OCI-LY7 (cell line): Measurements from ENCODE around the gene PRAMEF5. TPM values are rescaled to one million over a fixed set of nuclear protein-coding genes. Genes with fewer than 3 reads are reported as not detected.
"Not testable (repeated sequence)": the region's sequence is repeated elsewhere in the genome, so short reads cannot be mapped to it uniquely, and the experiment has no call there.

ENCODE experiments used
- BruUV-seq: library from RNA; stranded (reverse); fragments of 400-500 nt; replicated peaks from 2 replicates; lab custom pipeline; 2021; lab: Mats Ljungman, UMichigan
- CTCF ChIA-PET: fragments of 300-600 bp; sonication (Branson Sonifier 250); formaldehyde crosslinking; loops from one replicate; lab custom pipeline; 2022; ENCODE audit warnings: antibody characterized with exemption; ENCODE audit not compliant: unreplicated experiment; lab: Charles Lee
- POLR2A ChIA-PET: fragments of 300-600 bp; sonication (Branson Sonifier 250); formaldehyde crosslinking; loops from one replicate; lab custom pipeline; 2022; ENCODE audit warnings: antibody characterized with exemption; lab: Charles Lee
- DNase-seq: peaks from one replicate; pipeline ENCODE4 v3.0.0-alpha.2; 2015; ENCODE audit warnings: low spot score
- H2AFZ ChIP-seq: fragments of 200-600 bp; sonication (generic), shearing (Covaris generic); 2 replicates; pipeline ENCODE4 v1.6.1; 2014; ENCODE audit warnings: mild to moderate bottlenecking, antibody characterized with exemption, low read length, moderate library complexity
- H3K27ac ChIP-seq: fragments of 200-600 bp; sonication (generic); 2 replicates; pipeline ENCODE4 v1.5.1; 2014; ENCODE audit warnings: mixed run types, low read depth, mild to moderate bottlenecking, moderate library complexity, low read length, inconsistent platforms; ENCODE audit not compliant: poor library complexity, severe bottlenecking
- H3K36me3 ChIP-seq: fragments of 200-600 bp; sonication (generic); 2 replicates; pipeline ENCODE4 v1.6.1; 2014; ENCODE audit warnings: mild to moderate bottlenecking, antibody characterized with exemption, low read length, moderate library complexity, mixed read lengths; ENCODE audit not compliant: insufficient read depth
- H3K4me1 ChIP-seq: fragments of 200-600 bp; sonication (generic); 2 replicates; pipeline ENCODE4 v1.5.1; 2014; ENCODE audit warnings: mild to moderate bottlenecking, low read length; ENCODE audit not compliant: insufficient read depth, poor library complexity, severe bottlenecking
- H3K4me2 ChIP-seq: fragments of 200-600 bp; sonication (generic); 2 replicates; pipeline ENCODE4 v1.6.1; 2014; ENCODE audit warnings: mild to moderate bottlenecking, low read length
- H3K4me3 ChIP-seq: fragments of 200-600 bp; sonication (generic); 2 replicates; pipeline ENCODE4 v1.5.1; 2014; ENCODE audit warnings: mild to moderate bottlenecking, low read depth, low read length; ENCODE audit not compliant: poor library complexity, severe bottlenecking
- H3K79me2 ChIP-seq: fragments of 200-600 bp; sonication (generic); 2 replicates; pipeline ENCODE4 v1.6.1; 2016; ENCODE audit warnings: low read depth, mild to moderate bottlenecking, low read length, moderate library complexity, mixed read lengths; ENCODE audit not compliant: insufficient read depth
- H3K9me2 ChIP-seq: fragments of 200-600 bp; sonication (generic); 2 replicates; pipeline ENCODE4 v1.6.1; 2016; ENCODE audit warnings: mild to moderate bottlenecking, low read length, mixed read lengths; ENCODE audit not compliant: insufficient read depth
- H3K9me3 ChIP-seq: fragments of 200-600 bp; sonication (generic); 2 replicates; pipeline ENCODE4 v1.6.1; 2014; ENCODE audit warnings: mild to moderate bottlenecking, mixed run types, low read length, mixed read lengths
- H4K20me1 ChIP-seq: fragments of 200-600 bp; sonication (generic); 2 replicates; pipeline ENCODE4 v1.6.1; 2014; ENCODE audit warnings: mild to moderate bottlenecking, antibody characterized with exemption, low read length, moderate library complexity, mixed read lengths; ENCODE audit not compliant: insufficient read depth
- CTCF ChIP-seq: fragments of 200-600 bp; sonication (generic); conservative IDR thresholded peaks from 2 replicates; pipeline ENCODE4 v1.5.1; 2014; ENCODE audit warnings: mild to moderate bottlenecking, antibody characterized with exemption, low read length, moderate library complexity, mixed read lengths
- intact Hi-C: fragments of 100-400 bp; cut with micrococcal nuclease; formaldehyde crosslinking; loops from one replicate; pipeline ENCODE4 v1.10.0; 2022; ENCODE audit not compliant: unreplicated experiment
- total RNA-seq, 2 experiments: library from RNA; depleted of rRNA in 1 of 2; stranded (reverse); fragments of >200 nt in 1 of 2; shearing (Covaris generic) in 1 of 2; gene quantifications; 2 replicates each; pipeline ENCODE4 v1.2.3, GENCODE V29; 2014 to 2022

Gene PRAMEF5
- total RNA-seq, 2 experiments from 2014 or later: not detected

DNA sequence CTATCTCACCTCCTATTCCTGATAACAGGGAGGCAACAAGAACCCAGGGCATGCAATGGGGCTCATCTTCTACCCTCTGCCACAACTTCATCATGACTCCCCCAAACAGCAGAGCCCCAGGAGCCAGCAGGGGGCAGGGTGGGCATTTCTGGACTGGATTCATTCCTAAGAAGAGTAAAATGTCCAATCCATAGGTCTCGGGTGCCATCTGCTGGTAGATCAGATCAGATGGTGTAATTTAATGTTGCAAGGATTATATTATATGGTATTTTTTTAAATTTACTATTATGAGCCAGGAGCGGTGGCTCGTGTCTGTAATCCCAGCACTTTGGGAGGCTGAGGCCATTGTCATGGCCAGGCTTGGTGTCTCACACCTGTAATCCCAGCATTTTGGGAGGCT, 11.1 kb downstream of the PRAMEF5 start:
- H3K79me2 ChIP-seq, H3K9me2 ChIP-seq, H3K4me1 ChIP-seq, POLR2A ChIA-PET, CTCF ChIA-PET, DNase-seq, H3K36me3 ChIP-seq, H4K20me1 ChIP-seq, intact Hi-C loops, H3K4me3 ChIP-seq, H3K27ac ChIP-seq, H3K9me3 ChIP-seq, BruUV-seq, H2AFZ ChIP-seq, H3K4me2 ChIP-seq: not testable (repeated sequence)

- H4K20me1 ChIP-seq, H3K9me3 ChIP-seq, H3K9me2 ChIP-seq, BruUV-seq, intact Hi-C loops, H3K36me3 ChIP-seq, CTCF ChIA-PET, H3K4me1 ChIP-seq, H3K79me2 ChIP-seq, H3K27ac ChIP-seq, H2AFZ ChIP-seq, DNase-seq, H3K4me3 ChIP-seq, POLR2A ChIA-PET, H3K4me2 ChIP-seq: not testable (repeated sequence)
- peak; percentile 46 for TF ChIP-seq CTCF
Measured at GRCh38 chr1:13277016-13277415, 23.0 kb downstream of the PRAMEF5 start.

DNA sequence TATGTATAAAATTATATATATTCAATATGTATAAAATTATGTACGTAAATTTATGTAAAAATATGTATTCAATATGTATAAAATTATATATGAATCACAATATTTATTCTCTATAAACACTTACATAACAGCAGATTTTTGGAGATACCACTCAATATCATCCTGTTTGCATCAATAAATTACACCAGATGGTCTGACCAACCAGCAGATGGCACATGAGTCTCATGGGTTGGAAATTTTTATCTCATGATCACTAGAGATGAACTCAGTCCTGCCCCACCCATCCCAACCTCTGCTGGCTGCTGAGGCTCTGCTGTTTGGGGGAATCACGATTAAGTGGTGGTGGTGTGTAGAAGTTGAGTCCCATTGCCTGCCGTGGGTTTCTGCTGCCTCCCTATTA, 25.6 kb downstream of the PRAMEF5 start:
- H3K36me3 ChIP-seq, BruUV-seq, H2AFZ ChIP-seq, H3K79me2 ChIP-seq, POLR2A ChIA-PET, H3K4me2 ChIP-seq, H3K4me1 ChIP-seq, H3K4me3 ChIP-seq, DNase-seq, CTCF ChIA-PET, H3K27ac ChIP-seq, H4K20me1 ChIP-seq, intact Hi-C loops, H3K9me2 ChIP-seq, H3K9me3 ChIP-seq: not testable (repeated sequence)

- CTCF ChIA-PET, H3K4me3 ChIP-seq: not testable (repeated sequence)
Measured at GRCh38 chr1:13285037-13285436, 31.0 kb downstream of the PRAMEF5 start, which contains the start of gene PRAMEF8. Gene PRAMEF8 (minus strand): TSS chr1:13285137. CDS start chr1:13284091, 1,046 bp downstream.

DNA sequence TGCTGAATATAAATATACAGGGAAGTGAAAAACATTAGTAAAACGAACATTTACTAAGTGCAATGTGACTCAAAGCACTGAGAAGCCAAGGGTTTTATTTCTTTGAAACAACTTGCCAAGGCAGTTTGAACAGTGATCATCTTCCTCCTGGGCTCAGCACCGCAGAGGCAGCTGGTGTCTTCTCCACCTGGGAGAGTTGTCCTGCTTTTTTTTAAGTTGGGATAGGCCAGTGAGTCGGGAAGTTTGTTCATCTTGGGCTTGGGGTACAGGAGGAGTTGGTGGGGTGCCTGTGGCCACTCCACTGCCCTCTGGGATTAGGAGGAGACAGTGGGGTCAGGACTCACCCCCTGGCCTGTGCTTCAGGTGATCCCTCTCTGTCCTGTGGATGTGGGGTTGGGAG, 35.0 kb downstream of the PRAMEF5 start:
- not testable (repeated sequence) for H3K79me2 ChIP-seq

More at GRCh38 chr1:13285037-13285436, 31.0 kb downstream of the PRAMEF5 start, which contains the start of gene PRAMEF8:
- H4K20me1 ChIP-seq, H2AFZ ChIP-seq, H3K36me3 ChIP-seq, H3K9me3 ChIP-seq, H3K4me1 ChIP-seq, H3K4me2 ChIP-seq, POLR2A ChIA-PET, intact Hi-C loops, H3K79me2 ChIP-seq, H3K27ac ChIP-seq, H3K9me2 ChIP-seq, DNase-seq, BruUV-seq: not testable (repeated sequence)

DNA sequence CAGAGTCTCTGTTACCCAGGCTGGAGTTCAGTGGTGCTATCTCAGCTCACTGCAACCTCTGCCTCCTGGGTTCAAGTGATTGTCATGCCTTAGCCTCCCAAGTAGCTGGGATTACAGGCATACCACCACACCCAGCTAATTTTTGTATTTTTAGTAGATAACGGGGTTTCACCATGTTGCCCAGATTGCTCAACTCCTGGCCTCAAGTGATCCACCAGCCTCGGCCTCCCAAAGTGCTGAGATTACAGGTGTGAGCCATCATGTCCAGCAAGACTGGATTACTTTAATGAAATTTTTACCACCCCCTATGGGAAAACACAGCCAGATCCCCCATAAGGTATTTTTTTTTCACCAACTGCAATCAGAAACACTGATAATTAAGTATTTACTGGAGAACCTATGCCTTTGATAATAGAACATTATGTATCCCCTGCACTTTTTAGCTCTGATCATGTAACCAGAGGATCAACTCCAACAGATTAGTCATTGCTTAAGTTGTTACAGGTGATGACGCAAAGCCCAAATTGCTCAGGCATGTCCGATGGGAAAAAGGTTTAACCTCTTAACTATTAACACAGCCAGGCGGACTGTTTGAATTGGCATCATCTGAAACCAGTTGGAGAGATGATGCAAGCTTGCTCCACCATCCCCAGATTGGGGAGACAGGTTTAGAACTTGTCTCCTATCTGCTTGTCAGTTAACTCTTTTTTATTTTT, 43.4 kb downstream of the PRAMEF5 start:
- BruUV-seq, DNase-seq, H3K4me3 ChIP-seq, H3K27ac ChIP-seq, H3K4me2 ChIP-seq, H2AFZ ChIP-seq, intact Hi-C loops, H3K79me2 ChIP-seq, POLR2A ChIA-PET, H3K4me1 ChIP-seq, H4K20me1 ChIP-seq, H3K36me3 ChIP-seq, CTCF ChIA-PET, H3K9me3 ChIP-seq, H3K9me2 ChIP-seq: not testable (repeated sequence)

More for the DNA sequence above, 35.0 kb downstream of the PRAMEF5 start:
- H3K36me3 ChIP-seq, DNase-seq, BruUV-seq, POLR2A ChIA-PET, H4K20me1 ChIP-seq, H3K4me3 ChIP-seq, CTCF ChIA-PET, intact Hi-C loops, H3K9me3 ChIP-seq, H2AFZ ChIP-seq, H3K4me1 ChIP-seq, H3K9me2 ChIP-seq, H3K27ac ChIP-seq, H3K4me2 ChIP-seq: not testable (repeated sequence)
